Fibroblast of lung (primary cell): ENCODE results near the gene IL10.

Source experiments
- EZH2 ChIP-seq: IDR thresholded peaks from 2 replicates; pipeline ENCODE4 v1.5.1; 2012; ENCODE audit warnings: low read length, control low read depth, mild to moderate bottlenecking; ENCODE audit errors: missing control alignments
- TF ChIP-seq, protein P1 (sequence below), 2 donors: IDR thresholded peaks in 1 of 2; conservative IDR thresholded peaks in 1 of 2; 1 replicate in 1 of 2; 2 replicates in 1 of 2; pipeline ENCODE4 v1.5.1; 2011 to 2012; ENCODE audit warnings: low read length in 2 of 2, control low read depth in 1 of 2, inconsistent platforms in 1 of 2, low read depth in 1 of 2, mild to moderate bottlenecking in 1 of 2

DNA sequence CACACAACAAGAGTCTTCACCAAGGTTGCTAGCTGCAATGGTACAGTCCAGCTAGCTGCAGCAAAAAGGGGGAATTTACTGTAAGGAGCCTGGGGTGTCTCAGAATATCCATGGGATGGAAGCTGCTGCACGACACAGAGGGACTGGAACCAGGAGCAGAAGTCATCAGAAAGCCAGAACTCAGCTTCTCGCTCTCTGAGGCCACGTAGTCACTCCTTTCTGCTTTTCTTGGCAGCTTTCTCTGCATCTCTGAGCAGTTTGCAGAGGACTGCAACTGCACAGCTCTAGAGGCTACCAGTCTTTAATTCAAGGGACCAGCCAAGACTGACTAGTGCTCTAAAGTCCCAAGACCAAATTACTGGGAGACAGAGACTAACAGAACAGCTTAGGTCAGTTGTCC, 27.0 kb upstream of the IL10 start:
- TF ChIP-seq, protein P1, sequence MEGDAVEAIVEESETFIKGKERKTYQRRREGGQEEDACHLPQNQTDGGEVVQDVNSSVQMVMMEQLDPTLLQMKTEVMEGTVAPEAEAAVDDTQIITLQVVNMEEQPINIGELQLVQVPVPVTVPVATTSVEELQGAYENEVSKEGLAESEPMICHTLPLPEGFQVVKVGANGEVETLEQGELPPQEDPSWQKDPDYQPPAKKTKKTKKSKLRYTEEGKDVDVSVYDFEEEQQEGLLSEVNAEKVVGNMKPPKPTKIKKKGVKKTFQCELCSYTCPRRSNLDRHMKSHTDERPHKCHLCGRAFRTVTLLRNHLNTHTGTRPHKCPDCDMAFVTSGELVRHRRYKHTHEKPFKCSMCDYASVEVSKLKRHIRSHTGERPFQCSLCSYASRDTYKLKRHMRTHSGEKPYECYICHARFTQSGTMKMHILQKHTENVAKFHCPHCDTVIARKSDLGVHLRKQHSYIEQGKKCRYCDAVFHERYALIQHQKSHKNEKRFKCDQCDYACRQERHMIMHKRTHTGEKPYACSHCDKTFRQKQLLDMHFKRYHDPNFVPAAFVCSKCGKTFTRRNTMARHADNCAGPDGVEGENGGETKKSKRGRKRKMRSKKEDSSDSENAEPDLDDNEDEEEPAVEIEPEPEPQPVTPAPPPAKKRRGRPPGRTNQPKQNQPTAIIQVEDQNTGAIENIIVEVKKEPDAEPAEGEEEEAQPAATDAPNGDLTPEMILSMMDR (conservative IDR thresholded peaks at IDR 0.05 in 1 of 2, IDR thresholded peaks at IDR 0.05 in 1 of 2; ENCODE audit: low read depth in 1 of 2, low read length in 2 of 2): no peak
- TF ChIP-seq EZH2: no peak
